Osteocyte (in vitro differentiated cells): ENCODE results near the gene MTMR11. TPM values are rescaled to one million over a fixed set of nuclear protein-coding genes. Genes with fewer than 3 reads are reported as not detected.
"Not testable (repeated sequence)": the region's sequence is repeated elsewhere in the genome, so short reads cannot be mapped to it uniquely, and the experiment has no call there.

Source experiments
- DNase-seq: peaks from one replicate; pipeline ENCODE4 v3.0.0; 2021; ENCODE audit warnings: mixed read lengths; ENCODE audit not compliant: unreplicated experiment; ENCODE audit errors: extremely low spot score
- H3K27ac Mint-ChIP-seq: one replicate; pipeline ENCODE4 v1.8.0; 2021; ENCODE audit warnings: mild to moderate bottlenecking, mixed read lengths; ENCODE audit not compliant: unreplicated experiment
- H3K27me3 Mint-ChIP-seq: one replicate; pipeline ENCODE4 v1.8.0; 2021; ENCODE audit warnings: mixed read lengths; ENCODE audit not compliant: unreplicated experiment
- H3K36me3 Mint-ChIP-seq: one replicate; pipeline ENCODE4 v1.8.0; 2021; ENCODE audit warnings: mixed read lengths; ENCODE audit not compliant: unreplicated experiment
- H3K4me1 Mint-ChIP-seq: one replicate; pipeline ENCODE4 v1.8.0; 2021; ENCODE audit warnings: mixed read lengths; ENCODE audit not compliant: unreplicated experiment
- H3K4me3 Mint-ChIP-seq: one replicate; pipeline ENCODE4 v1.8.0; 2021; ENCODE audit warnings: mild to moderate bottlenecking, moderate library complexity, mixed read lengths; ENCODE audit not compliant: unreplicated experiment
- H3K9me3 Mint-ChIP-seq: one replicate; pipeline ENCODE4 v1.8.0; 2021; ENCODE audit warnings: mixed read lengths; ENCODE audit not compliant: unreplicated experiment
- CTCF ChIP-seq: fragments of 200-600 bp; sonication (generic); IDR thresholded peaks from 2 replicates; pipeline ENCODE4 v1.5.0; 2021; ENCODE audit warnings: antibody characterized with exemption, mild to moderate bottlenecking, moderate library complexity
- total RNA-seq: library from RNA; stranded (reverse); gene quantifications from 2 replicates; pipeline ENCODE4 v1.2.1, GENCODE V29; 2021

MTMR11 gene
- total RNA-seq, 1 donor from 2014 or later: 14.8 TPM

DNA sequence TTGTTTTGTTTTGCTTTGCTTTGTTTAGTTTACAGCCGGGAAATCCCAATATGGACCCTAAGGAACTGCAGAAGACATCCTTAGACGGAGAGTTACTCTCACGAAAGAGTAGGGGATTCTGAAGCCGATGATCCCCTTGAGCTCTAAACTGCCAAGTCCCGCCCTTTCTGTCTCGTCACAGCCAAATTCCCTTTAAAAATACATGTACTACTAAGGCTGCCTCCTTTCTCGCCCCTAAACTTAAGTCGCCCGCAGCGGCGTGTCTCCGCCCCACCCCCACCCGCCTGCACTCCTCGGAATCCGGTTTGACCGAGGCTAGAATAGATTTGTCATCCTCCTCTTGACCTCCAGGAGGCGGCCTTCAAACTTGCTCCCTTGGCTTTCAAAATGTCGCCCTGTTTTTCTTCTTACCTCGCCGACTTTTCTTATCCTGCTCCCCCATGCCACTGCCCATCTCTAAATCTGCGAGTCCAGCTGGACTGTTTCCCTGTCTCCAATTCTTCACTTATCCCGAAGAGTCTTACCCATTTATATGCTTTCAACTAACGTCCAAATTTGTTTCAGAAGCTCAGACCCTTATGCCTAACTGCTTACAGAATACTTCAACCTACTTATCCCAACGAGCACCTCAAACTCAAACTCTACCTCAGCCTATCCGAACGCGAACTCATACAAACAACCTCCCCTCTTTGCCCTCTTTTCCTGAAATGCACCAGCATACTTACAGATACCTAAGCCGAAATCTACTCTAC, 48.3 kb downstream of the MTMR11 start:
- Mint-ChIP-seq H3K4me3 (no peak overlapping the region), H3K9me3 (no peaks in the 10 kb centered on the region), H3K27ac (no peak overlapping the region), H3K4me1 (peaks cover 3% of the 10 kb centered on the region), H3K27me3 (no peaks in the 10 kb centered on the region), H3K36me3 (no peaks in the 10 kb centered on the region)
- DNase-seq: peak; percentile 91
- peak; percentile 66 for TF ChIP-seq CTCF

DNA sequence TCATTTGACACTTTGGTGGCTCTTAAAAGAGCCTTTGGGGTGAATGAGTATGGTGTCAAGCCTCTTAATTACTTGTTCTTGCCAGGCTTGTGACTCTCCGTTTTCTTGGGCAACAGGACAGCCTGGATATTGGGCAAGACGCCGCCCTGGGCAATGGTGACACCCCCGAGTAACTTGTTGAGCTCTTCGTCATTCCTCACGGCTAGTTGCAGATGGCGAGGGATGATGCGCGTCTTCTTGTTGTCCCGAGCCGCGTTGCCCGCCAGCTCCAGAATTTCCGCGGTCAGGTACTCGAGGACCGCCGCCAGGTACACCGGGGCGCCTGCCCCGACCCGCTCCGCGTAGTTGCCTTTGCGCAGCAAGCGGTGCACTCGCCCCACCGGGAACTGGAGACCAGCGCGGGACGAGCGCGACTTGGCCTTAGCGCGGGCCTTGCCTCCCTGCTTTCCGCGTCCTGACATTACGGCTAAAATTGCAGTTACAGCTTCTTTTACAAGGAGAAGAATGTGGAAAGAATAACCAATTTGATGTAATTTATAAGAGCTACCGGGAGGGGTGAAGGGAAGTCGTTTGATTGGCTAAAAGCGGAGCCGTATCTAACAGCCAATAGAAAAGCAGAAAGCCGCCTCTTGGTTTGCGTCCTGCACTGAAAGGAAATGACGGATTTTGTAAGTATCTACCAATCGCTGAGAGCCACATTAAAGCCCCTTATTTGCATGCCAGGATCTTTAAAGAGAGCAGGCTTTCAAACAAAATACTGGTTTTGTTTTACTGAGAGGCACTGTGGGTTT, 49.0 kb downstream of the MTMR11 start:
- DNase-seq: peak; percentile 90
- TF ChIP-seq CTCF: no peak
- Mint-ChIP-seq H3K36me3 (no peaks in the 10 kb centered on the region), H3K9me3 (no peaks in the 10 kb centered on the region), H3K4me3 (no peak overlapping the region), H3K27ac (no peak overlapping the region), H3K4me1 (peaks cover 3% of the 10 kb centered on the region), H3K27me3 (no peaks in the 10 kb centered on the region)

DNA sequence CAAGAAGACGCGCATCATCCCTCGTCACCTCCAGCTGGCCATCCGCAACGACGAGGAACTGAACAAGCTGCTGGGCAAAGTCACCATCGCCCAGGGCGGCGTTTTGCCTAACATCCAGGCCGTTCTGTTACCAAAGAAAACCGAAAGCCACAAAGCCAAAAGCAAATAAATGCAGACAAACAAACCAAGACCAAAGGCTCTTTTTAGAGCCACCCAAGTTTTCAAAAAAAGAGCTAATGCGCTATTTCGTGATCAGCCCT, 49.6 kb downstream of the MTMR11 start:
- DNase-seq, H3K36me3 Mint-ChIP-seq, H3K4me3 Mint-ChIP-seq, H3K27ac Mint-ChIP-seq, H3K27me3 Mint-ChIP-seq, H3K4me1 Mint-ChIP-seq, H3K9me3 Mint-ChIP-seq: not testable (repeated sequence)

- Mint-ChIP-seq H3K4me3 (no peak overlapping the region), H3K27me3 (no peaks in the 10 kb centered on the region), H3K27ac (no peak overlapping the region), H3K36me3 (no peaks in the 10 kb centered on the region), H3K4me1 (peaks cover 3% of the 10 kb centered on the region), H3K9me3 (no peaks in the 10 kb centered on the region)
- peak; percentile 93 for DNase-seq
- TF ChIP-seq CTCF: no peak
Observed at GRCh38 chr1:149886396-149887195, 50.1 kb downstream of the MTMR11 start.

DNA sequence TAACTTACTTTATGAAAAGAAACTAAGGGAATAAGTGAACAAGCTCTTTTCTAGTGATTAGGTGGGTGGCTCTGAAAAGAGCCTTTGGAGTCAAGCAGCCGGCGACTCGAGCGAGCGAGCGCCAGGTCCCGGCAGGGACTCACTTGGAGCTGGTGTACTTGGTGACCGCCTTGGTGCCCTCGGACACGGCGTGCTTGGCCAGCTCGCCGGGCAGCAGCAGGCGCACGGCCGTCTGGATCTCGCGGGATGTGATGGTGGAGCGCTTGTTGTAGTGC, 50.6 kb downstream of the MTMR11 start:
- H3K4me1 Mint-ChIP-seq, H3K36me3 Mint-ChIP-seq, DNase-seq, H3K9me3 Mint-ChIP-seq, H3K4me3 Mint-ChIP-seq, H3K27me3 Mint-ChIP-seq, H3K27ac Mint-ChIP-seq: not testable (repeated sequence)
